ENCODE results near the gene MYLK. TPM values are rescaled to one million over a fixed set of nuclear protein-coding genes. Genes with fewer than 3 reads are reported as not detected.
"Not testable (repeated sequence)": the region's sequence is repeated elsewhere in the genome, so short reads cannot be mapped to it uniquely, and the experiment has no call there.

The MYLK gene
- total and polyA plus RNA-seq, 2 experiments from 2014 or later, result 13.1 to 27.1 TPM

GRCh38 chr3:123602325-123602724, 281.8 kb downstream of the MYLK start:
- Histone ChIP-seq H3K4me3 (no peak overlapping the region), H3K27me3 (no peaks in the 10 kb centered on the region), H4K20me1 (ENCODE audit: insufficient read depth, poor library complexity, severe bottlenecking) (no peaks in the 10 kb centered on the region), H3K4me1 (ENCODE audit: insufficient read depth) (peaks cover 39% of the 10 kb centered on the region), H2AFZ (no peak overlapping the region), H3K36me3 (replicated peaks; ENCODE audit: insufficient read depth, low read depth) (no peaks in the 10 kb centered on the region), H3K9me3 (ENCODE audit: low read depth) (no peaks in the 10 kb centered on the region), H3K27ac (peak overlapping the region; percentile 33), H3K79me2 (peaks cover 6% of the 10 kb centered on the region), H3K4me2 (no peak overlapping the region), H3K9me2 (replicated peaks; ENCODE audit: insufficient read depth) (no peaks in the 10 kb centered on the region)
- TF ChIP-seq, protein P1, sequence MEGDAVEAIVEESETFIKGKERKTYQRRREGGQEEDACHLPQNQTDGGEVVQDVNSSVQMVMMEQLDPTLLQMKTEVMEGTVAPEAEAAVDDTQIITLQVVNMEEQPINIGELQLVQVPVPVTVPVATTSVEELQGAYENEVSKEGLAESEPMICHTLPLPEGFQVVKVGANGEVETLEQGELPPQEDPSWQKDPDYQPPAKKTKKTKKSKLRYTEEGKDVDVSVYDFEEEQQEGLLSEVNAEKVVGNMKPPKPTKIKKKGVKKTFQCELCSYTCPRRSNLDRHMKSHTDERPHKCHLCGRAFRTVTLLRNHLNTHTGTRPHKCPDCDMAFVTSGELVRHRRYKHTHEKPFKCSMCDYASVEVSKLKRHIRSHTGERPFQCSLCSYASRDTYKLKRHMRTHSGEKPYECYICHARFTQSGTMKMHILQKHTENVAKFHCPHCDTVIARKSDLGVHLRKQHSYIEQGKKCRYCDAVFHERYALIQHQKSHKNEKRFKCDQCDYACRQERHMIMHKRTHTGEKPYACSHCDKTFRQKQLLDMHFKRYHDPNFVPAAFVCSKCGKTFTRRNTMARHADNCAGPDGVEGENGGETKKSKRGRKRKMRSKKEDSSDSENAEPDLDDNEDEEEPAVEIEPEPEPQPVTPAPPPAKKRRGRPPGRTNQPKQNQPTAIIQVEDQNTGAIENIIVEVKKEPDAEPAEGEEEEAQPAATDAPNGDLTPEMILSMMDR (IDR thresholded peaks at IDR 0.05; ENCODE audit: poor library complexity), result no peak
- TF ChIP-seq EZH2phosphoT487 (IDR thresholded peaks at IDR 0.05; ENCODE audit: low read depth, severe bottlenecking, unreplicated experiment) (no peak), EZH2 (IDR thresholded peaks at IDR 0.05; ENCODE audit: borderline replicate concordance) (no peak)
- 53% methylated on average over 1 of the region's 1 CpG for whole genome bisulfite sequencing (ENCODE audit: low lambda C conversion rate, missing lambda C conversion rate)
- DNase-seq (ENCODE audit: low spot score), result peak; percentile 33

GRCh38 chr3:123600863-123601262, 283.3 kb downstream of the MYLK start:
- H3K4me2 ChIP-seq; H3K9me2 ChIP-seq (replicated peaks; ENCODE audit: insufficient read depth); H3K27me3 ChIP-seq; DNase-seq (ENCODE audit: low spot score); H4K20me1 ChIP-seq (ENCODE audit: insufficient read depth, poor library complexity, severe bottlenecking); H3K36me3 ChIP-seq (replicated peaks; ENCODE audit: insufficient read depth, low read depth); H3K9me3 ChIP-seq (ENCODE audit: low read depth); H2AFZ ChIP-seq; H3K79me2 ChIP-seq; H3K4me3 ChIP-seq: not testable (repeated sequence)
- H3K4me1 ChIP-seq (ENCODE audit: insufficient read depth), result peaks cover 39% of the 10 kb centered on the region
- H3K27ac ChIP-seq, result peak overlapping the region; percentile 40

DNA sequence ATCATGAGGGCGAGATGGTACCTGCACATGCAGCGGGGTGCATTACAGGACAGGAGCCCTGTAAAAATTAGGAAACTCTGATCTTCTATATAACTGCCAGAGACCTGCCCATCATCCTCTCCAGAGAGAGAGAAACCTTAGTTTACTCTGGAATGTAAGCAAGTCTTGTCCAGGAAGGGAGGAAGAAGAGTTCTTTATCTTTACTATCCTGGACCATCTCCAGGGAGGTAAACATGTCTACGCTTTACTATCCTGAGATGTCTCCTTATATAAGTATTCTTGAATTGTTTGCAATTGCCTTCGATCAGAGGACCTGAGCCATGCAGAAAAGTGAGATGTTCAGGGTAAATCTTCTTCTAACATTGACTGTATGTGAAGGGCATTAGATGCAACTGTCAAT, 286.6 kb downstream of the MYLK start:
- no peaks in the 10 kb centered on the region for H3K9me2 ChIP-seq (replicated peaks; ENCODE audit: insufficient read depth)
- no peak overlapping the region for H3K4me3 ChIP-seq
- H3K27ac ChIP-seq, result no peak overlapping the region
- DNase-seq (ENCODE audit: low spot score), result no peak
- no peak overlapping the region for H3K4me2 ChIP-seq
- H3K79me2 ChIP-seq, result peaks cover 9% of the 10 kb centered on the region
- no peaks in the 10 kb centered on the region for H3K27me3 ChIP-seq
- no peaks in the 10 kb centered on the region for H3K9me3 ChIP-seq (ENCODE audit: low read depth)
- peaks cover 19% of the 10 kb centered on the region for H3K4me1 ChIP-seq (ENCODE audit: insufficient read depth)
- H3K36me3 ChIP-seq (replicated peaks; ENCODE audit: insufficient read depth, low read depth), result no peaks in the 10 kb centered on the region
- 79% methylated on average over 4 of the region's 4 CpGs for WGBS (ENCODE audit: low lambda C conversion rate, missing lambda C conversion rate)
- TF ChIP-seq EZH2 (IDR thresholded peaks at IDR 0.05; ENCODE audit: borderline replicate concordance) (no peak), EZH2phosphoT487 (IDR thresholded peaks at IDR 0.05; ENCODE audit: low read depth, severe bottlenecking, unreplicated experiment) (no peak)
- TF ChIP-seq, protein P1 (IDR thresholded peaks at IDR 0.05; ENCODE audit: poor library complexity), result no peak
- H4K20me1 ChIP-seq (ENCODE audit: insufficient read depth, poor library complexity, severe bottlenecking), result no peaks in the 10 kb centered on the region
- H2AFZ ChIP-seq, result no peak overlapping the region

GRCh38 chr3:123595396-123596180, 288.5 kb downstream of the MYLK start:
- TF ChIP-seq EZH2phosphoT487 (IDR thresholded peaks at IDR 0.05; ENCODE audit: low read depth, severe bottlenecking, unreplicated experiment), result no peak
- no peak for TF ChIP-seq EZH2 (IDR thresholded peaks at IDR 0.05; ENCODE audit: borderline replicate concordance)
- TF ChIP-seq, protein P1 (IDR thresholded peaks at IDR 0.05; ENCODE audit: poor library complexity), result no peak

More at GRCh38 chr3:123595396-123596180, 288.5 kb downstream of the MYLK start:
- Histone ChIP-seq H3K9me3 (ENCODE audit: low read depth) (no peaks in the 10 kb centered on the region), H3K36me3 (replicated peaks; ENCODE audit: insufficient read depth, low read depth) (no peaks in the 10 kb centered on the region), H3K79me2 (peaks cover 2% of the 10 kb centered on the region), H3K4me1 (ENCODE audit: insufficient read depth) (no peaks in the 10 kb centered on the region), H3K9me2 (replicated peaks; ENCODE audit: insufficient read depth) (no peaks in the 10 kb centered on the region), H2AFZ (no peak overlapping the region), H3K27ac (no peak overlapping the region), H3K4me2 (no peak overlapping the region), H4K20me1 (ENCODE audit: insufficient read depth, poor library complexity, severe bottlenecking) (no peaks in the 10 kb centered on the region), H3K27me3 (no peaks in the 10 kb centered on the region), H3K4me3 (no peak overlapping the region)
- no peak for DNase-seq (ENCODE audit: low spot score)
- 71% methylated on average over 5 of the region's 5 CpGs for WGBS (ENCODE audit: low lambda C conversion rate, missing lambda C conversion rate)
